Panc1 (cell line): Measurements from ENCODE around the gene LPAR4. TPM values are rescaled to one million over a fixed set of nuclear protein-coding genes. Genes with fewer than 3 reads are reported as not detected.

ENCODE experiments used
- ATAC-seq: fragments of 200-7000 bp; cut with Tn5 transposase; 2 replicates; pipeline ENCODE4 v1.9.1; 2020; ENCODE audit warnings: mild to moderate bottlenecking, moderate library complexity
- BruUV-seq: library from RNA; stranded (reverse); fragments of 400-500 nt; replicated peaks from 2 replicates; lab custom pipeline; 2021; lab: Mats Ljungman, UMichigan
- CTCF ChIA-PET: fragments of 300-600 bp; sonication (Branson Sonifier 250); formaldehyde crosslinking; loops from one replicate; lab custom pipeline; 2022; ENCODE audit warnings: antibody characterized with exemption; lab: Charles Lee
- POLR2A ChIA-PET: fragments of 300-600 bp; sonication (Branson Sonifier 250); formaldehyde crosslinking; loops from one replicate; lab custom pipeline; 2022; ENCODE audit warnings: antibody characterized with exemption; lab: Charles Lee
- DNase-seq: peaks from one replicate; pipeline ENCODE4 v3.0.0-alpha.2; 2010; ENCODE audit warnings: low read depth, low spot score
- H3K27ac ChIP-seq: 2 replicates; pipeline ENCODE4 v1.5.1; 2011; ENCODE audit warnings: mild to moderate bottlenecking, low read length, inconsistent platforms
- H3K27me3 ChIP-seq: fragments of 200-500 bp; sonication (Bioruptor generic); 2 replicates; pipeline ENCODE4 v1.6.0; 2014; ENCODE audit warnings: low read length, inconsistent platforms; ENCODE audit not compliant: control insufficient read depth, insufficient read depth
- H3K36me3 ChIP-seq: fragments of 200-500 bp; sonication (Bioruptor generic); 2 replicates; pipeline ENCODE4 v1.5.1; 2014; ENCODE audit warnings: inconsistent platforms, mild to moderate bottlenecking, low read length, moderate library complexity; ENCODE audit not compliant: control insufficient read depth, insufficient read depth
- H3K4me1 ChIP-seq: 2 replicates; pipeline ENCODE4 v1.5.1; 2011; ENCODE audit warnings: inconsistent platforms, mild to moderate bottlenecking, low read length, moderate library complexity; ENCODE audit not compliant: control insufficient read depth, insufficient read depth
- H3K4me3 ChIP-seq, 2 experiments: 2 replicates each; pipeline ENCODE4 v1.5.1; 2011 to 2012; ENCODE audit warnings: low read depth in 2 of 2, low read length in 2 of 2, mild to moderate bottlenecking in 2 of 2, inconsistent platforms in 1 of 2, moderate library complexity in 1 of 2
- H3K9me3 ChIP-seq: fragments of 200-500 bp; sonication (Bioruptor generic); 2 replicates; pipeline ENCODE4 v1.5.1; 2014; ENCODE audit warnings: low read depth, mild to moderate bottlenecking, inconsistent platforms, low read length, moderate library complexity; ENCODE audit not compliant: control insufficient read depth, insufficient read depth
- CTCF ChIP-seq: fragments of 450-650 bp; IDR thresholded peaks from 2 replicates; pipeline ENCODE4 v1.5.1; 2017; ENCODE audit warnings: mild to moderate bottlenecking
- POLR2AphosphoS5 ChIP-seq: IDR thresholded peaks from 2 replicates; pipeline ENCODE4 v1.6.1; 2012; ENCODE audit warnings: mild to moderate bottlenecking, low read depth, low read length, moderate library complexity
- REST ChIP-seq, 2 experiments: IDR thresholded peaks; 2 replicates each; pipeline ENCODE4 v1.6.1; 2011 to 2012; ENCODE audit warnings: low read depth in 2 of 2, control low read depth in 1 of 2, low read length in 1 of 2, mild to moderate bottlenecking in 1 of 2, moderate library complexity in 1 of 2; ENCODE audit not compliant: insufficient read depth in 1 of 2
- SIN3A ChIP-seq: IDR thresholded peaks from 2 replicates; pipeline ENCODE4 v1.6.1; 2012; ENCODE audit warnings: low read depth, mild to moderate bottlenecking, low read length, moderate library complexity, borderline replicate concordance; ENCODE audit not compliant: insufficient read depth
- TCF7L2 ChIP-seq: IDR thresholded peaks from 2 replicates; pipeline ENCODE4 v1.6.1; 2011; ENCODE audit warnings: mild to moderate bottlenecking, low read depth, low read length, inconsistent platforms
- in situ Hi-C: cut with HindIII; loops from 2 replicates; pipeline ENCODE4 v1.10.0; 2016; ENCODE audit warnings: low sequenced_read_pairs, low pct_unique_long_range_greater_than_20kb
- intact Hi-C: fragments of 100-400 bp; cut with micrococcal nuclease; formaldehyde crosslinking; loops from one replicate; pipeline ENCODE4 v1.10.0; 2022; ENCODE audit not compliant: unreplicated experiment
- total RNA-seq: library from RNA; stranded (reverse); gene quantifications from one replicate; pipeline ENCODE4 v1.2.1, GENCODE V29; 2021; ENCODE audit not compliant: unreplicated experiment

LPAR4 gene
- total RNA-seq, 1 experiment from 2014 or later, result not detected

DNA sequence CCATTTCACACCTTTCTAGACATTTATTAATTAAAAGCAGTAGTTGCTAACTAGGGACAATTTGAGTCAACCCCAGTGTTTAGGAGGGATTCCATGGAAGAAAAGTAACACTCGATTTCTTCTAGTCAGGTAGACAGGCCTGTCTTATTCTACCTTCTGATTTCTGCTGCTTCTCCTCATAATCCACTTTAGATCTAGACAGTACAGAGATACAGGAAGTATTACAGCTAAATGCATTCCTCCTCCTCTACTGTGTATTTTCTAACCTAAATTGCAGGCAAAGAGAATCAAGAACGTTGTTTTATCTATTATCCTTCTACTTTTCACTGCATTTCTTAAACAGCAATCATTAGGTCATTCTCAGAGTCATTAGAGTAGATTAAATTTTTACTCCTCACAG lies 52.6 kb downstream of the LPAR4 start:
- BruUV-seq, result no TSS peak
- ATAC-seq (no peak), DNase-seq (no peak)
- intact Hi-C loops (no loop called here), in situ Hi-C loops (no loop called here)
- ChIA-PET CTCF (no interaction called here), POLR2A (no interaction called here)
- Histone ChIP-seq H3K9me3 (no peaks in the 10 kb centered on the region), H3K27ac (no peak overlapping the region), H3K27me3 (no peaks in the 10 kb centered on the region), H3K4me3 (no peak overlapping the region), H3K36me3 (no peaks in the 10 kb centered on the region), H3K4me1 (no peaks in the 10 kb centered on the region)
- TF ChIP-seq REST (IDR thresholded peaks at IDR 0.05; ENCODE audit: insufficient read depth in 1 of 2, low read depth in 2 of 2, low read length in 1 of 2), result no peak
- TF ChIP-seq TCF7L2, result no peak
- no peak for TF ChIP-seq POLR2AphosphoS5
- TF ChIP-seq CTCF, result no peak
- no peak for TF ChIP-seq SIN3A

DNA sequence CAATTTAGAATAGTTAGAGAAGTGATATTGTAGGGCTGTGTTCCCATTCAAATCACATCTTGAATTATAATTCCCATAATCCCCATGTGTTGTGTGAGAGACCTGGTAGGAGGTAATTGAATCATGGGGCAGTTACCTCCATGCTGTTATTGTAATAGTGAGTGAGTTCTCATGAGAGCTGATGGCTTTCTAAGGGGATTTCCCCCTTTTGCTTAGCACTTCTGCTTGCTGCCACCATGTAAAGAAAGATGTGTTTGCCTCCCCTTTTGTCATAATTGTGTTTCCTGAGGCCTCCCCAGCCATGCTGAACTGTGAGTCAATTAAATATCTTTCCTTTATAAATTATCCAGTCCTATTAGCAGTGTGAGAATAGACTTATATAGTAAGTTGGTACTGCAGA lies 53.2 kb downstream of the LPAR4 start:
- H3K4me1 ChIP-seq, result no peaks in the 10 kb centered on the region
- no peak overlapping the region for H3K4me3 ChIP-seq
- no peaks in the 10 kb centered on the region for H3K27me3 ChIP-seq
- TF ChIP-seq CTCF (no peak), TCF7L2 (no peak), POLR2AphosphoS5 (no peak), REST (IDR thresholded peaks at IDR 0.05; ENCODE audit: insufficient read depth in 1 of 2, low read depth in 2 of 2, low read length in 1 of 2) (no peak), SIN3A (no peak)
- ATAC-seq (no peak), DNase-seq (no peak)
- no peaks in the 10 kb centered on the region for H3K36me3 ChIP-seq
- in situ Hi-C loops (no loop called here), intact Hi-C loops (no loop called here)
- H3K9me3 ChIP-seq, result no peaks in the 10 kb centered on the region
- ChIA-PET POLR2A (no interaction called here), CTCF (no interaction called here)
- no TSS peak for BruUV-seq
- H3K27ac ChIP-seq, result no peak overlapping the region
